HK-2 (cell line): Measurements from ENCODE around the gene KCNC1.

Experiments used
- DNase-seq: peaks from one replicate; pipeline ENCODE4 v3.0.0-alpha.2; 2018; ENCODE audit not compliant: unreplicated experiment

KCNC1 gene

DNA sequence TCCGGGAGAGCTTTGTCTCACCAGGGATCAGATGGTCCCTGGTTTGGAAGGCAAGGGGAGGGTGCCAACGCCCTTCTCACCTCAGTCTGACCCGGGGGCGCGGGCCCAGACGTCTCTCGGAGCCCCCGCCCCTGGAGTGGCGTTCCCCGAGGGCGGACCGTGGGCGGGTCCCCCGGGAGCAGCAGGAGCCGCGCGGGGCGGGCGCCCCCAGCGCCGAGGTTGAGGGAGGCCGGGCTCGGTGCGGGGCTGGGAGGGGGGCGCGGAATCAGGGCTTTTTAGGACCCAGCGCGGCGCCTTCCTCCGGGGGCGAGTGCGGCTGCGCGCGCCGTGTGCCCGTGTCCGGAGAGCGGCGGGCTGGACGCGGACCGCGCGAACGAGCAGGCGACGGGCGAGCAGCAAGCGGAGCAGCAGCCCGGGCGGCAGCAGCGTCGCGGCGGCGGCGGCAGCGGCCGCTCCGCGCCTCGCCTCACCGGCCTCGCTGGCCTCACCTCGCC is at the start of gene KCNC1:
KCNC1 (plus strand) TSS at position 364 of the 494 bp plus-strand sequence. CDS start 1,222 bp downstream, outside the sequence.
- peak; percentile 21 for DNase-seq

DNA sequence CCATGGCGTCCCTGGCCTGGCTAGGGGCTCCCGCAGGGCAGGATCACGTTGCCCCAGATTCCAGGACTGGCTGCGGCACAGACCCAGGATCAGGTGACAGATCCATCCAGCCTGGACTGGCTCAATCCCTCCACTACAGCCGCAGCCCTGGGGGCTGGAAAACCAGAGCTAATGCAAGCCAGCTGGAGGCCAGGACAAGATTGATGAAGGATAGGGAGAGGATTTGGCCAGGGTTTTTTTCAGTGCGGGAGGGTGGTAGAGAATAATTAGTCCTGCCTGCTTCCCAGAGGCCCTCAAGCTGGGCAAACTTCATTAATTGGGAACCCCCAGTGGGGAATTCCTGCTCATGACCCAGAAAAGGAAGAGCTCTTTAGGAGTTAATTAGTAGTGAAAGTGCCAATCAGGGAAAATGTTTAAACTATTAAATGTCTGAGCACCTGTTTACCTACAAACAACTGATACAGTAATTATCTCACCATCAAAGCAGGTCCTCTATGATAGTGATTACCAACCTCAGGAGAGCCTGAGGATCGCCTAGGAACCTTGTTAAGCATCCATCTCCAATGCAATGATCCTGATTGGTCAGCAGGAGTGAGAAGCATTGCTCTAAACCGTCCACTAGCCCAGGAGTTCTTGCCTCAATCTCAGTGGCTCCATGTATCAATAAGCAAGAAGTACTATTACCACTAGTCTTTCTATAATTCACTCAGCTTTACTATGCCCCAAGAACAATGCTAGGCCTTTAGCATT is 48.2 kb upstream of the KCNC1 start:
- no peak for DNase-seq

DNA sequence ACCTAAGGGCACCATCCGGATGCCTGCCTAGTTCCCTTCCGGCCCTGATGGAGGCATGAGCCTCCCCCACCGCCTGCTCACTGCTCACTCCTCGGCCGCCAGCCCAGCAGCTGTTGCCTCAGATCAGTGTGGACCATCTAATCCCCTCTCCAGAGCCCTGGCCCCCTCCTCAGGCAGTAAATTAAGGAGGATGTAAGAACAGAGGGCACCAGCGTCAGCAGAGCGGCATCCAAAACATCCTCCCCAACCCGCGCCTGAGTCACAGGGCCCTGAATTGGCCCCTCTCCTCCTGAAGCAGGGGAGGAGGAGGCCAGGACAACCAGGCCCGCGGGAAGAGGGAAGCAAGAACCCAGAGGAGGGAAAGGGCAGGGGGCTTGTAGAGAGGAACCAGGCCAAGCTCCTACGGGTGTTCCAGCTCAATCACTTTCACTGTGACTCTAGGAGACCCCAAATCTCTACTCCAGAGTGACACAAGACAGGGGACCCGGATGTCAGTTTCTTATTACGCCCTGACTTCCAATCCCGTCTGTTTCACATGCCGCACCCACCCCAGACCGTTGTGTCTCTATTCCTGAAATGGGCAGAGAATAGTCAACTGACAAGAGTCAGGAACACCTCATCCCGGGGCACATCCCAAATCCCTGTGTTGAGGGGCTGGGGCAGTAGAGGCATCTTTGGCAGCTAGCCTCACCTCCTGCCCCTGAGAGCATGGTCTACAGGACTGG is 46.5 kb upstream of the KCNC1 start:
- DNase-seq = no peak

DNA sequence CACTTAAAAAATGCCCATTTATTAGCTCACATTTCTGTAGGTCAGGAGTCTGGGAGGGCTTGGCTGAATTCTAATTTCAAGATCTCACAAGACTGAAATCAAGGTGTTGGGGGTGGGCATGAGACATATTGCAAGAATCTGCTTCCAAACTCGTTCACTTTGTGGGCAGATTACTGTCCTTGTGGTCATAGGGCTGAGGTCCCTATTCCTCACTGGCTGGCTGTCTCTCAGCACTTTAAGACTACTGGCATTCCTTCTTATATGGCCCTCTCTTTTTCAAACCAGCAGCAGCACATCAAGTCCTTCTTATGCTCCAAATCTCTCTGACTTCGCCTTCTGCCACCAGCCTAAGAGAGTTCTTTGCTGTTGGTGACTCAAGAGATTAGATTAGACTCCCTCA is 43.0 kb upstream of the KCNC1 start:
- no peak for DNase-seq

DNA sequence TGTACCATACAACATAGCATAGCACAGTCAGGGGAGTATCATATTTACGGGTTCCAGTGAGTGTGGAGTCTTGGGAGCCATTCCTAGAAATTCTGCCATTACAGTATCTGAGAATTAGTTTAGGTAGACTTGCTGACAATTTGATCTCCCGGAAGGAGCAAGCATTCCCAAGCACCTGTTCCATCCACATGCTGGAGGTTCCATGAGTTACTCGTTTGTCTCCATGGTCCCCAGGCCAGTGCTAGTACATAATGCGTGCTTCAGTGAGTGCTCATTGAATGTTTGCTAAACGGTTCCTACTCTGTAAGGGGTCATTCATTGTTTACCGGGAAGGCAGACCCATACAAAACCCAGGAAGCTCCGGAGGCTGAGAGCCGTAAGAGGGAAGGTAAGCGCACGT is 42.6 kb upstream of the KCNC1 start:
- no peak for DNase-seq

DNA sequence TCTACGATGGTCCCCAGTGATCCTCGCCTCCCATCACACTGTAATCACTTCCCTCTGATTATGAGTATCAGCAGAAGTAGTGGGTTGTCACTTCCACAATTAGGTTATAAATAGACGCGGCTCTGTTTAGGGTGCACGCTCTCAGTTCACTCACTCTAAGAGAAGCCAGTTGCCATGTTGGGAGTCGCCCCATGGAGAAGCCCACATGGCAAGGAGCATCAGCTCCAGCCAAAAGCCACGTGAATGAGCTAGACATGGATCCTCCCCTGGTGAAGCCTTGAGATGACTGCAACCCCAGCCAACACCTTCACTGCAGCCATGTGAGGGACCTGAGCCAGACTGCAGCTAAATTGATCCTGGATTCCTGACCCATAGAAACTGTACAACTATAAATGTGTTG is 41.6 kb upstream of the KCNC1 start:
- DNase-seq = no peak

DNA sequence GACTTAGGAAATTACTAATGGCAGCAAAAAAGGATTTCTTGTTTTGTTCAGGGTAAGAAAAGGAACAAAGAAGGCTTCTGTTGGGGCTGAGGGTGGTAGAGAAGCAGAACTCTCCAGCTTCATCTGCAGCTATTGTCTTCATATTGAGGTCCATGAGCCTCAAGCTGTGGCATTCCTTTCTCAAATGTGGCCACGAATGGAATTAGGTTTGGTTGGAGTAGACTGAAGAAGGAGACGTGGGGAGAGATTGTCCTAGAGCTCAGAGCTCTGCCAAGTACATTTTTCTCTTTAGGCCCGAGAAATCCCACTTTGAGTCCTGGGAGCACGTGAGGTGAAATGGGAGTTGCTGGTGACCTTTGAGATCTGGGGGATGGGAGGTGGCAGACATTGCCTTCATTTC is 41.0 kb upstream of the KCNC1 start:
- DNase-seq = no peak

DNA sequence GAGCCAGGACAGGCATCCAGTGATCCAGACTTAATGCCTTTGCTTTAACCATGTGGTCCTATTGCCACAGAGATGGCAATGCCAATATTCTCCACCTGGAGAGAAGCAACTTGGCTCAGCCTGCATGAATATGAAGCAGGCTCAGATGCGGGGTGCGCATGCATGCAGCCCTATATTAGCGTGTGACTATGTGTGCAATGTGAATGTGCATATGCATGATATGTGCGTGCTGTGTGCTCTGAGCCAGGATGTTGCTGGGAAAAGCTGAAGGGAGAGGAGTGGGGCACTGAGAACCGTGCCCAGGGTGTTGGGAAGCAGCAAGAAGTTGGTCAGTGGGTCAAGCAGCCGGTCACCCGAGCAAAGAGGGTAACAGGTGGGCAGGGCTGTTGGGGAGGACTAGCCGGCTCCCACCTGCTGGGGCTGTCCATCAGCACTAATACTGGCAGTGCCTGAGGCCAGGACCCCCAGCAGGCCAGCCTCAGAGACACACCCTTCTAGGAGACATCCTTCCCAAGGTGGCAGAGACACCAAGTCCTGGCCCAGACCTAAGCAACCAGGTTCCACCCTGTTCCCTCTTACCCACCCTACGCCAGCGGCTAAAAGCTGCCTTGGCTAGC is 40.0 kb upstream of the KCNC1 start:
- no peak for DNase-seq

DNA sequence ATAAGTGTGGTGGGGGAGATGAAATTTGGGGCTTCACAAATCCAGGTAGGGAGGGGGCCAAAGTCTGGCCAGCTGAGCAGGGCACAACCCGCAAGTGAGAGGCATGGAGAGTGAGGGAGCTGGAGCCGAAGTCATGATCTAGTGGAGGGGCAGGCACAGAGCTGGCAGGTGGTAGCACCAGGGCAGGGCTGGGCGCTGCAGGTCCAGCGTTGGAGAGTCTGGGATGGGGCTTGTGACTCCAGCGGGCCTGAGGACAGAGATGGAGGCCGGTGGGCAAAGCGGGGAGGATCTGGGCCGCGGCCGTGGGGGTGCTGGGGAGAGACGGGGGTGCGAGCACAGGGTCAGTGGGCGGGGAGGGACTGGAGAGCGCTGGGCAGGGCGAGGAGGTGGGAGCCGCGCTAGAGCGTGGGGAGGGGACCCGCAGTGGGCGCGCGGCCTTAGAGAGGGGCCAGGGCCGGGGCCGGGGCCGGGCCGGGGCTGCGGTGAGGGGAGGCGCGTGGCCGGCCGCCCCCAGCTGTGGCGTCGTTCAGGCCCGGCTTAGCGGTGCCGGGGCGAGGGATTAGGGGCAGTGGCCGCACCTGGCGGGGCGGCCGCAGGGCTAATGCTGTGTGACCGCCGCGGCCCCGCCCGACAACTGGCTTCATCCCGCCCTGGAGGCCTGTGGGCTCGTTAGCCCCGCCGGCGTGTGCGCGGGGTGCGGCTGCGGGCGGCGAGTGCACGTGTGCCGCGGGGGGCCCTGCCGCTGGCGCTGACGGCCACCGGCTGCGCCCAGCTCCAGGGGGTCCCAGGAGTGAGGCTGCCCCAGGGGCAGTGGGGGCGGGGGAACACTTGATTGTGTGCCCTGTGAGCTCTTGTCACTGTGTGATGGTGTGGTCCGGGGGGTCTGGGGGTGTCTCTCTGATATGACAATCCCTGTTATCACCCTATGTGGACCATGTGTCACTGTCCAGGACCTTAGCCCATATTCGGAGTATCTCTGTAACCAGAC is 38.8 kb upstream of the KCNC1 start:
- DNase-seq = no peak

DNA sequence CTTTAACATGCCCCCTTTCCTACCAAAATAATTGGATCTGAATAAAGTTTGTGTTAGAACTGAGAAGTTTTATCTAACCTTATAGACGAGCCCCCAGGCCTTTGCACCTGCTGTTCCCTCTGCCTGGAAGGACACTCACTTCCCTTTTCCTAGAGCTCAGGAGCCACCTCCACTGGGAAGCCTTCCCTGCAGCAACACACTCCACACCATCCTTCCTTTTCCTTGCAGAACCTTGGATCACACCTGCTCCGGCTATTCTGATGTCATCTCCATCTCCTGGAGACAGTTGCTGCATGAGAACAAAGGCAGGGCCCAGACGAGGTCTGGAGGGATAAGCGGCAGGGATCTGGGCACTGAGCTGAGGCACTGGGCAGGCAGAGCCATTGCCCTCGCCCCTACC is 37.8 kb upstream of the KCNC1 start:
- no peak for DNase-seq

DNA sequence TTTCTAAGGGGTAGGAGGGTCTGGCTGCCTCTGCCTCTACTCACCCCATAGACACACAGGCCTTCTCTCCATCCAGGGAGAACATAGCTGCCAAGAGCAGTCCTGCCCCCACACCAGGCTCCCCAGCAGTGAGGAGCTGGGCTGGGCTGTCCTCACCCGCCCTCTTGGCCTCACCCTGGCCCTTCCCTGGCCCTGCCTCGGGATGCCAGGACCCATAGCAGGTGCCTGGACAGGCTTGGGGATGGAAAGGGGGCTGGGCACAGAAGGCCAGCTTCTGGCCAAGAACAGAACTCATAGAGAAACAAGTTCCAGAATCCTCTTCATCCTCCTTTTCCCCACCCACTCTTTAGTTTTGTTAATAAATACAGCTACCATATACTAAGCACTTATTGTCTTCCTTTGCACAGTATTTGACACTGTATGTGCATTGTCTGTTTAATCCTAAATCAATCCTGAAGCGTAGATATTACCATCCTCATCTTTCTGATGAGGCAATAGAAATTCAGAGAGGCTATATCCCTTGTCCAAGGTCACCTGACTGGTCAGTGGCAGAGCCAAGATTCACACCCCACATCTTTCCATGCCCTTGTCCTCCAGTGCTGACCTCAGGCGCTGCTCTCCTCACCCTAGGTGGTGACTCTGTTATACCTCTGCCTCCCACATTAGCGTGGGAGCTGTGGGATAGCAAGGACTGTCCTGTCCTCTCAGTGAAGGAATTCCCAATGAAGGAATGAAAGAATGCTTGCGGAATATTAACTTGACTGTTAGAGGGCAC is 37.2 kb upstream of the KCNC1 start:
- no peak for DNase-seq

DNA sequence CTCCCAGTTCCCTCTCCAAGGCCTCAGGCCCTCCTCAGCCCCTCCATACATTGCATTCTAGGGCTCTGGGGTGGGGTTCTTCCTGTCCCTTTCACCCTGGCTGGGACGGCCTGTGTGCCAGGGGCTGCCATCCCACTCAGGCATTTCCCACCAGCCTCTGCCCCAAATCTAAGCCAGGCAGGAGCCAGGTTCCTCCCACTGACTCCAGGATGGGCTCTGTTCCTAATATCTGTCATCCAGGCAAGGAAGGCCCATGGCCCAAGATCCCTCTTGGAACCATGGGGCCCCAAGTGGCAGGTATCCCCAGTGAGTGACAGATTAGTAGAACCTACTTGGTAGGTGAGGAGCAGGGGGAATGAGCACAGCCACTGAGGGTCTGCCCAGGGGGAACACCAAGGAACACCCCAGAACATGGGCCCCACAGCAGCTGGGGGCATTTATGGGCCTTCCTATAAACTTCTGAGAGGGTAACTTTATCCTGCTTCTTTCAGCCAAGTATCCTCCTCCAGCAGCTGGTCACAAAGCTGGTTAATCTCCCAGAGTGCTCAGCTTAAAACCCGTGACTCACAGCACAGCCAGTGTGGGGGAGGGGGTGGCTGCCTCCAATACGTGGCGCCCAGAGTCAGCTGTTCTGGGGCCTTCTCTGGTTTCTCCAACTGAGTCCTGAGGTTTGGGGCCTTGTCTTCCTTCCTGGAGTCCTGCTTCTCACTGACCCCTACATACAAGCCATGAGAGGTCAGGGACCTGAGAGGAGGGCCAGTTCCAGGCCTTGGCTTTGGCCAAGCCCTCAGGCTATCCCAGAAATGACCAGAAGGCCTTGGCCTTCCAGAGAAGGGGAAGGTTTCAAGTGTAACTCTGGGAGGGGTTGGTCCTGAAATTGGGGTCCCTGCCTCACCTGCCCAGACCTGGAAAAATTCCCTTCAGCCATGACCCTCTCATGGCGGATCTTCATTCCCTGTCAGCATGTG is 35.1 kb upstream of the KCNC1 start:
- DNase-seq = peak; percentile 8

DNA sequence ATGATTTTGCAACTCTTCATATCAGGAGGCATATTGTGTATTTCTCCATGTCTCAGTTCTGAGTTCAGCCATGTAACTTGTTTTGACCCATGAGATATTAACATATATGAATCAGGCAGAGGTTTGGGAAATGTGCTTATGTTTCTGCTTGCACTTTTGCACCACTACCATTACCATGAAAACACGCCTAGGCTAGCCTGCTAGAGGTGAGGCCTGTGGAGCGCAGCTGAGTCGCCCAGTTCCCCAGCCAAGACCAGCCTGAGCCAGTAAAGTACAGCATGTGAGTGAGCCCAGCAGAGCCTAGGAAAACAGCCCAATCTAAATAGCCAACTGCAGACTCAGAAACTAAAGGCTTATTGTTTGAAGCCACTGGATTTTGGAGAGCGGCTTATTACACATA is 33.6 kb upstream of the KCNC1 start:
- no peak for DNase-seq

DNA sequence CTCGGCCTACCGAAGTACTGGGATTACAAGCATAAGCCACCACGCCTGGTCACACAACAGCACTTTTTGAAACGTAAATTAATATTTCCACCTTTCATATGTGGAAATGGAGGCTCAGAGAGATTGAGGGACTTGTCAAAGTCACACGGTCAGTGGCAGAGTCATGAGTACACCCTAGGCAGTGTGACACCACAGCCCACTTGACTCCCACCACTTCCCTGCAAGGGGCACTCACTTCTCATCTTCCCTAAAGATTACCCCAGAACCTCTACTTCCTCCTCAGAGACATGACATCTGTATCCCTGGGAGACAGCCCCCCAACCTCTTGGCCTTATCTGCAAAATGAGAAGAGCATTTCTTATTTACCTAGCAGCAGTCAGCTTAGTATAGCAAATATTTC is 31.7 kb upstream of the KCNC1 start:
- no peak for DNase-seq

DNA sequence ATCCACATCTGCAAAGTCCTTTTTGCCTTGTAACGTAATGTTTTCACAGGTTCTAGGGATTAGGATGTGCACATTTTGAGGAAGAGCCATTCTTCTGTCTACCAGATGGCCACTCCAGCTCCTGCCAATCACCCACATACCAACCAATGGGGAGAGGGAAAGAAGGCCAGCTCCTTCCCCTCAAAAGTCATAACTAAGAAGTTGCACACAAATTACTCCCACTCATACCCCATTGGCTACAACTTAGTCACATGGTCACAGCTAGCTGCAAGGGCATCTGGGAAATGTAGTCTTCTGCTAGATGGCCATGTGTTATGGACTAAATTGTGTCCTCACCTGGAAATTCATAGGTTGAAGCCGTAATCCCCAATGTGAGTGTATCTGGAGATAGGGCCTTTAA is 30.6 kb upstream of the KCNC1 start:
- no peak for DNase-seq

DNA sequence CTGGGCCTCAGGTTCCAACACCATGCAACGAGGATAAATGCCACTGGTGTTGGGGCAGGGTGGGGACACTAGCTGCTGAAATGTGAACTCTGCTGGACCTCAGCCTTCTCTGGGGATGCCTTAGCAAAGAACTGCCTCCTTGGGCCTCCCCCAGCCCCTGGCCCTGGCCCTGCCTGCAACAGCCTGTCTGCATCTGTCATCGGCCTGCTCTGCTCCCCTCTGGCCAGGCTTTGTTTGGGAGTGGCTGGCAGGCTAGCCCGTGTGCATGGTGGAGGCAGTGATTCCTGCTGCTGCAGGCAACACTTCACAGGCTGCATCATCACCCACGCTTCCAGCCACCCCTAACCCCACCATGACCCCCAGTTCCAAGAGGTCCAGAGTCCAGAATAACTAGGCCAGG is 26.8 kb upstream of the KCNC1 start:
- DNase-seq = no peak

DNA sequence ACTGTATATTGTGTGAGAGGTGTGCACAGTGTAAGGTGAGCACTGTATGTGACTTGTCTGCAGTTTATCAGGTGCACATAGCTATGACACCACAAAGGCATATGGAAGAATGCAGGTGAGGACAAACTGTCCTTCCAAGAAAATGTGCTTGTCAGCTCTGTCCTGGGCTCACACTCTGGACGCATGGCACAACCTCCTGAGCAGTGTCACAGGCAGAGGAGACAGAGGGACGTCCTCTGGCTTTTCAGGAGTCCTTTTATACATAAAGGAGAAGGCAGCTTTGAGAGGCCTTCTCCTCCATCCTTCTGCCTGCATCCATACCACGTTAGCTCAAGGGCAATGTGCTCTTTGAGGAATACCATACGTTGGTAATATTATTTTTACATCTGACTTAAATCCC is 22.7 kb upstream of the KCNC1 start:
- no peak for DNase-seq

DNA sequence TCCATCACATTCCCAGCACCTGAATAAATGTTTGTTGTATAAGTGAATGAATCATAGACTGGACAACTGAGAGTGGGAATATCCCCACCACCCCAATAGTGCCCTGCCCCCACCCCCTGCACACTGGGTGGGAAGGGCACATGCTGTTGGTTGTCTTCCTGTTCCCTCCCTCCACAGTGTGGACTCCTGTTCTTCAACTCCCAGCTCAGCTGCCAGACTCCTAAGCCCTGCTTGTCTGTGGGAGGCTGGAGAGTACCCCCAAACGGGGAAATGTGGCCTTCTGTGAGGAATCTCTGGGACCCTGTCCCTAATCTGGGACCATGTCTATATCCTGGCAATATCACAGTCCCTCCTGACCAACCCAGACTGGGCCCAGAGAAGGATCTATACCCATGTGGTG is 20.7 kb upstream of the KCNC1 start:
- no peak for DNase-seq

DNA sequence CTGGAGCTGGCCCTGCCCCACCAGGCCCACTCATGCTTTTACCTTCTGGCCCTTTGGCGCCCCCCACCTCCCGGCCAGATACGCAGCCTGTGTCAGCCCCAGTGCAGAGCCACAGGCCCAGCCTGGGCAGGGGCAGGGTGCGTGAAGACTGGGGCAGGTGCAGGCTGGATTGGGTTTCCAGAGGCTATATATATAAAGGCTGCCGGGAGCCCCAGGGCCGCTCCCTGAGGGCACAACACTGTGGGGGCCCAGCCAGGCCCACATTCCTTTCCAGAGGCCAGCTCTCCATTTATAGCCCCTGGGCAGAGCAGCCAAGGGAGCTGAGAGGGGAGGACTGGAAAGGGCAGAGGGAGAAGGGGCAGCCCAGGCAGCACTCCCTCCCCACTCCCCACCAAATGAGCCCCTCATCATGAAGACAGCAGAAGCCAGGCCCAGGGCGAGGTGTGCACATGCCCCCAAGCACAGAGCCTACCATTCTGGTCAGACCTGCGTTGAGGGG is 20.2 kb upstream of the KCNC1 start:
- no peak for DNase-seq

DNA sequence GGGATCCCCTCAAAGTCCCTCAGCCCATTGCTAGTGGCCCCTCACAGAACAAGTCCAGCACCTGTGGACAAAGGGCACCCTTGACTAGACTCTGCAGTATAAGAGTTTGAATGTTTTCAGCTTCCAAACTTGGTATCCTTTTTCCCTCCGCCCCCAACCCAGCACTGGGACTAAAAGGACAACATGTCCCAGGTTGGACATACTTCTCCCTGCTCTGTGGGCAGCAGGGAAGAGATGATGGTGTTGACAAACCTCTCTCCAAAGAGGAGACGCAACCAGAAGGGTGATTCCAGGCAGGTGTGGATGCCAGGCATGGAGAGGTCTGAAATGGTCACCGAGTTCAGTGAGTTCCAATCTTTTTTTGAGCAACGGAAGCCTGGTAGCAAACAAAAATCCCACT is 19.7 kb upstream of the KCNC1 start:
- DNase-seq = no peak
